H1 (cell line): Measurements from ENCODE around the gene RIPK4. TPM values are rescaled to one million over a fixed set of nuclear protein-coding genes. Genes with fewer than 3 reads are reported as not detected.

Source experiments
- BACH1 ChIP-seq: IDR thresholded peaks from 2 replicates; pipeline ENCODE4 v1.6.1; 2012; ENCODE audit warnings: low read length, improper control_type of control experiment
- CBX8 ChIP-seq: fragments of 300-800, 300-1000 bp; sonication (generic); IDR thresholded peaks from 2 replicates; pipeline ENCODE4 v1.7.1; 2016; ENCODE audit warnings: low read depth, low read length, borderline replicate concordance
- JUN ChIP-seq: IDR thresholded peaks from 2 replicates; pipeline ENCODE4 v1.6.1; 2011; ENCODE audit warnings: low read depth, mild to moderate bottlenecking, improper control_type of control experiment, low read length
- POLR2AphosphoS5 ChIP-seq: IDR thresholded peaks from 2 replicates; pipeline ENCODE4 v1.6.1; 2011; ENCODE audit warnings: low read depth, low read length
- POU5F1 ChIP-seq: IDR thresholded peaks from 2 replicates; pipeline ENCODE4 v1.6.1; 2011; ENCODE audit warnings: low read depth, mild to moderate bottlenecking, low read length, moderate library complexity
- RFX5 ChIP-seq: IDR thresholded peaks from 2 replicates; pipeline ENCODE4 v1.6.1; 2011; ENCODE audit warnings: low read depth, low read length, improper control_type of control experiment, borderline replicate concordance
- polyA plus RNA-seq, 7 experiments: library from polyadenylated mRNA; depleted of rRNA in 3 of 7; stranded (reverse) in 5 of 7; unstranded in 2 of 7; fragments of >200 nt in 5 of 7; fragments of 200-250 nt in 2 of 7; gene quantifications; 1 replicate in 5 of 7; 2 replicates in 1 of 7; 4 replicates in 1 of 7; pipeline versions ENCODE4 v1.2.1 to v1.2.3, GENCODE V29; 2011 to 2013; ENCODE audit warnings: missing spikeins in 2 of 7, mixed read lengths in 2 of 7
- total RNA-seq: library from RNA; stranded (reverse); fragmentation: NEBNext Ultra II Directional; extraction: Animal tissue kit (Norgen Biotek cat#: 25700); gene quantifications from 2 replicates; pipeline ENCODE4 v1.2.1, GENCODE V29; 2021

Gene RIPK4
- total and polyA plus RNA-seq, 2 of the 8 experiments (the other 6 are each of a cell fraction or from before 2014, with no cell fraction given) = 2.7 to 5.6 TPM

DNA sequence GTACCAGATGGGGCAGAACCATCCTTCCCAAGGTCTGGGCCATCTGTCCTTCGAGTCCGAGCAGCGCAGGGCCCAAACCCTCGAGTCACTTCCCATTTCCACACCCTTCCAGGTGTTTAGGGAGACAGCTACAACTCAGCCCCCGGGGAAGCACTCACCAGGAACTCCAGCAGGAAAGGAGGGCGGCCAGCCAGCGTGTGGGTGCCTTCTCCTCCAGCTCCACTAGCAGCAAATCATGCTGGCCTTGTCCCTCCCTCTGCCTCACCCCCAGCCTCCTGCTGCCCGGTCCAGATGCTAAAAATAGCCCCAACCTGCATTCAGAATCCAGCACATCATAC lies 56.1 kb downstream of the RIPK4 start (continued):
- TF ChIP-seq POLR2AphosphoS5 (no peak), CBX8 (no peak), POU5F1 (no peak), JUN (no peak), RFX5 (no peak), BACH1 (no peak)
